ENCODE data around the gene HIVEP3.

DNA sequence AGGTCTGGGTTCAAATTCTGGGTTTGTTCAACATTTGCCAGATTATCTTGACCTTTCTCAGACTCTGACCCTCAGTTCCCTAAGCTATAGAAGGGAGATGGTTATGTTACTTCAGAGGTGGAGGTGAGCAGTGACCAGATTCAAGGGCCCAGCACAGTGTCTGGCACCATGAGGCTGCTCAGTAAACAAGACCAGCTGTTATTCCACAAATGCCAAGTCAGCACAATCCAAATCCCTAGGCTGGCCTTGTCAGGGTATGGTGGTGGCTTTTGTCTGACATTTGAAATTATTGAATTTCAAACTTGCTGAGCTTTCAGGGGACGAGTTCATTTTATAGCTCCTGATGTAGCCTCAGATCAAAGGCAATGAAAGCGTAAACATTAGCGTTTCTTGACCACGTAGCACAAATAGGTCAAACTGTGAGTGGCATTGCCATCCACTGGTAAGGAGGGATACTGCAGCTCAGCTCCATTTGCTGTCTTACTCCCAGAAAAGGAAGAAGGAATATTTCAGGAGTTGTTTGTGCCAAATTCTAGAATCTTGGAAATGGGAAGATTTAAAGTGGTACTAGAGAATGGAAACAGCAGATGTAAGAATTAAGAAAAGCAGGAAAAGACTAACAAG lies 339.9 kb downstream of the HIVEP3 start:
- TF ChIP-seq, protein P1, sequence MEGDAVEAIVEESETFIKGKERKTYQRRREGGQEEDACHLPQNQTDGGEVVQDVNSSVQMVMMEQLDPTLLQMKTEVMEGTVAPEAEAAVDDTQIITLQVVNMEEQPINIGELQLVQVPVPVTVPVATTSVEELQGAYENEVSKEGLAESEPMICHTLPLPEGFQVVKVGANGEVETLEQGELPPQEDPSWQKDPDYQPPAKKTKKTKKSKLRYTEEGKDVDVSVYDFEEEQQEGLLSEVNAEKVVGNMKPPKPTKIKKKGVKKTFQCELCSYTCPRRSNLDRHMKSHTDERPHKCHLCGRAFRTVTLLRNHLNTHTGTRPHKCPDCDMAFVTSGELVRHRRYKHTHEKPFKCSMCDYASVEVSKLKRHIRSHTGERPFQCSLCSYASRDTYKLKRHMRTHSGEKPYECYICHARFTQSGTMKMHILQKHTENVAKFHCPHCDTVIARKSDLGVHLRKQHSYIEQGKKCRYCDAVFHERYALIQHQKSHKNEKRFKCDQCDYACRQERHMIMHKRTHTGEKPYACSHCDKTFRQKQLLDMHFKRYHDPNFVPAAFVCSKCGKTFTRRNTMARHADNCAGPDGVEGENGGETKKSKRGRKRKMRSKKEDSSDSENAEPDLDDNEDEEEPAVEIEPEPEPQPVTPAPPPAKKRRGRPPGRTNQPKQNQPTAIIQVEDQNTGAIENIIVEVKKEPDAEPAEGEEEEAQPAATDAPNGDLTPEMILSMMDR (IDR thresholded peaks at IDR 0.05; ENCODE audit: low read length): peak; percentile 60
- TF ChIP-seq EZH2phosphoT487 (IDR thresholded peaks at IDR 0.05; ENCODE audit: low read length): no peak
- TF ChIP-seq EZH2 (optimal IDR thresholded peaks at IDR 0.05; ENCODE audit: low read depth, low read length): no peak
